ENCODE data around the gene HDHD5. TPM values are rescaled to one million over a fixed set of nuclear protein-coding genes. Genes with fewer than 3 reads are reported as not detected.

Gene HDHD5
- total and polyA plus RNA-seq, 2 of the 13 experiments (the other 11 are each of a cell fraction or from before 2014, with no cell fraction given) = not detected

GRCh38 chr22:17158176-17158567, 905 bp downstream of the HDHD5 start:
- no peaks in the 10 kb centered on the region for H3K4me1 ChIP-seq (ENCODE audit: insufficient read depth, low read length)
- peak overlapping the region; percentile 53 for H3K4me2 ChIP-seq (ENCODE audit: low read depth, low read length)
- H3K36me3 ChIP-seq (replicated peaks in 1 of 2; ENCODE audit: control insufficient read depth in 1 of 2, insufficient read depth in 2 of 2, low read length in 2 of 2) = no peaks in the 10 kb centered on the region
- H3K9me3 ChIP-seq (ENCODE audit: low read length) = no peaks in the 10 kb centered on the region
- H3K27me3 ChIP-seq (ENCODE audit: control insufficient read depth in 1 of 2, insufficient read depth in 2 of 2, low read length in 2 of 2) = peaks cover 2 to 11% of the 10 kb centered on the region in 2 experiments; a peak in 2 of 5 replicates
- no peak overlapping the region for H3K9ac ChIP-seq (ENCODE audit: insufficient read depth, low read depth, low read length)
- peak overlapping the region in 1 of 3 experiments; percentile 58; a peak in 1 of 6 replicates for H3K4me3 ChIP-seq (replicated peaks in 1 of 3; ENCODE audit: insufficient read depth in 1 of 3, low read depth in 2 of 3, low read length in 3 of 3)
- no peaks in the 10 kb centered on the region for H3K79me2 ChIP-seq (ENCODE audit: insufficient read depth, low read length)
- H2AFZ ChIP-seq (ENCODE audit: low read length) = no peak overlapping the region
- in situ Hi-C loops (cut with HindIII; ENCODE audit: extremely low pct_ligation_motif_present, low pct_unique_long_range_greater_than_20kb) = no loop called here
- ChIA-PET POLR2A (no interaction called here), CTCF (ENCODE audit: low intra/inter-chr PET ratio, low total read pairs) (no interaction called here)
- WGBS (ENCODE audit: low lambda C conversion rate) = 54% methylated on average over 13 of the region's 17 CpGs
- DNase-seq (ENCODE audit: low spot score) (no peak), ATAC-seq (no peak), FAIRE-seq (no peak)
- intact Hi-C loops (cut with micrococcal nuclease; ENCODE audit: unreplicated experiment) = no loop called here
- H3K27ac ChIP-seq (ENCODE audit: extremely low read length, insufficient read depth, low read length) = no peak overlapping the region
- H4K20me1 ChIP-seq (ENCODE audit: insufficient read depth, low read length) = no peaks in the 10 kb centered on the region
- BruUV-seq (replicated peaks) = no TSS peak
- TF ChIP-seq KDM4B (CRISPR knock-in tag; IDR thresholded peaks at IDR 0.05) = no peak
- no peak for TF ChIP-seq ZNF589 (CRISPR knock-in tag; conservative IDR thresholded peaks at IDR 0.05)
- no peak for TF ChIP-seq NFKB2 (CRISPR knock-in tag; IDR thresholded peaks at IDR 0.05; ENCODE audit: borderline replicate concordance)
- no peak for TF ChIP-seq AKNA (CRISPR knock-in tag; IDR thresholded peaks at IDR 0.05; ENCODE audit: borderline replicate concordance)
- no peak for TF ChIP-seq CENPT (CRISPR knock-in tag; IDR thresholded peaks at IDR 0.05; ENCODE audit: low read depth)
- TF ChIP-seq ZNF609 (CRISPR knock-in tag; IDR thresholded peaks at IDR 0.05; ENCODE audit: borderline replicate concordance) = no peak
- TF ChIP-seq PHF5A (CRISPR knock-in tag; IDR thresholded peaks at IDR 0.05; ENCODE audit: low read depth, unreplicated experiment) = no peak
- TF ChIP-seq DMAP1 (CRISPR knock-in tag; IDR thresholded peaks at IDR 0.05) = no peak
- TF ChIP-seq RARA (CRISPR knock-in tag; IDR thresholded peaks at IDR 0.05) = no peak
- no peak for TF ChIP-seq ZNF30 (CRISPR knock-in tag; IDR thresholded peaks at IDR 0.05)
- TF ChIP-seq HNRNPUL1 (IDR thresholded peaks at IDR 0.05; ENCODE audit: low read depth, low read length) = no peak
- TF ChIP-seq ZNF740 (CRISPR knock-in tag; IDR thresholded peaks at IDR 0.05) = no peak
- TF ChIP-seq RAD51 (IDR thresholded peaks at IDR 0.05; ENCODE audit: borderline replicate concordance) = no peak
- no peak for TF ChIP-seq MED13 (CRISPR knock-in tag; IDR thresholded peaks at IDR 0.05)
- no peak for TF ChIP-seq CHD2 (IDR thresholded peaks at IDR 0.05; ENCODE audit: low read depth, low read length)

Data from HepG2 (cell line).